Smooth muscle cell (in vitro differentiated cells): ENCODE data around the gene CDYL2. TPM values are rescaled to one million over a fixed set of nuclear protein-coding genes. Genes with fewer than 3 reads are reported as not detected.

Experiments
- DNase-seq: peaks from one replicate; lab custom pipeline; 2025; ENCODE audit not compliant: unreplicated experiment; lab: John Stamatoyannopoulos, UW
- H2AFZ ChIP-seq: fragments of 200-600 bp; sonication (generic); 2 replicates; pipeline ENCODE4 v1.6.0; 2016; ENCODE audit warnings: antibody characterized with exemption, low read depth, mild to moderate bottlenecking
- H3F3A ChIP-seq: fragments of 200-600 bp; sonication (generic); 2 replicates; pipeline ENCODE4 v1.6.0; 2017; ENCODE audit warnings: antibody characterized with exemption, low read depth
- H3K27ac ChIP-seq: fragments of 200-600 bp; sonication (generic); 2 replicates; pipeline ENCODE4 v1.5.1; 2016; ENCODE audit warnings: low read depth, mild to moderate bottlenecking
- H3K27me3 ChIP-seq: fragments of 200-600 bp; sonication (generic); 2 replicates; pipeline ENCODE4 v1.6.1; 2016; ENCODE audit warnings: low read depth, mild to moderate bottlenecking
- H3K36me3 ChIP-seq: fragments of 200-600 bp; sonication (generic); 2 replicates; pipeline ENCODE4 v1.5.1; 2016; ENCODE audit warnings: low read depth
- H3K4me1 ChIP-seq: fragments of 200-600 bp; sonication (generic); 2 replicates; pipeline ENCODE4 v1.5.1; 2016; ENCODE audit warnings: low read depth
- H3K4me2 ChIP-seq: fragments of 200-600 bp; sonication (generic); 2 replicates; pipeline ENCODE4 v1.6.0; 2016; ENCODE audit warnings: mild to moderate bottlenecking
- H3K4me3 ChIP-seq: fragments of 200-600 bp; sonication (generic); 2 replicates; pipeline ENCODE4 v1.5.1; 2016; ENCODE audit warnings: mild to moderate bottlenecking
- H3K79me2 ChIP-seq: fragments of 200-600 bp; sonication (generic); 2 replicates; pipeline ENCODE4 v1.6.0; 2016; ENCODE audit warnings: low read depth, mild to moderate bottlenecking
- H3K9ac ChIP-seq: fragments of 200-600 bp; sonication (generic); 2 replicates; pipeline ENCODE4 v1.6.0; 2016; ENCODE audit warnings: low read depth
- H3K9me3 ChIP-seq: fragments of 200-600 bp; sonication (generic); replicated peaks from 2 replicates; pipeline ENCODE4 v1.5.1; 2016; ENCODE audit warnings: low read depth
- H4K20me1 ChIP-seq: fragments of 200-600 bp; sonication (generic); 2 replicates; pipeline ENCODE4 v1.6.0; 2016; ENCODE audit warnings: low read depth
- WGBS: methylation state at CpG from one replicate; pipeline ENCODE4 v1.1.7; 2016; ENCODE audit warnings: low lambda C conversion rate; 5-methylcytosine and 5-hydroxymethylcytosine counted together
- polyA plus RNA-seq: library from polyadenylated mRNA; unstranded; fragments of >200 nt; fragmentation: Nextera tagmentation; extraction: Ambion mirVana; gene quantifications from 2 replicates; pipeline ENCODE4 v1.2.1, GENCODE V29; 2016
- total RNA-seq: library from RNA; depleted of rRNA; stranded (reverse); fragments of >200 nt; gene quantifications from 2 replicates; pipeline ENCODE4 v1.2.3, GENCODE V29; 2014
- TF ChIP-seq, protein P1 (sequence below): fragments of 200-600 bp; sonication (generic); IDR thresholded peaks from 2 replicates; pipeline ENCODE4 v1.5.1; 2017; ENCODE audit warnings: borderline replicate concordance, mild to moderate bottlenecking, antibody characterized with exemption; ENCODE audit not compliant: insufficient read depth, poor library complexity, severe bottlenecking

Gene CDYL2
- total and polyA plus RNA-seq, 2 experiments from 2014 or later: 2.0 to 2.9 TPM

DNA sequence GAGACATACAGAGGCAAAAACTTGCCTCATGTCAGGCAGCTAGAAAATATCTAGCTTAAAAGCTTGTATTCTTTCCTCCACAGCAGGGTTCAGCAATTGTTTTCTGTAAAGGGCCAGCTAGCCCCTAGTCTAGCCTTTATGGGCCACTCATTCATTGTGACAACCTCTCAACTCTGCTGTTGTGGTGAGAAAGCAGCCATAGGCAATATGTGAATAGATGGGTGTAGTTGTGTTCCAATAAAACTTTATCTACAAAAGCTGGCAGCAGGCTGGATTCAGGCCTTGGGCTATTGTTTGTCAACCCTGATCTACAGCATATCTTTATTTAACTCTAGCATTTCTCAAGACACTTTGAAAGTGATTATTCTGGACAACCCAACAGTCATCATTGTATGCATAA is 46.4 kb upstream of the CDYL2 start:
- no peak overlapping the region for H3K4me3 ChIP-seq
- no peaks in the 10 kb centered on the region for H3F3A ChIP-seq
- no peaks in the 10 kb centered on the region for H3K79me2 ChIP-seq
- H3K27me3 ChIP-seq: no peaks in the 10 kb centered on the region
- H3K27ac ChIP-seq: no peak overlapping the region
- no peaks in the 10 kb centered on the region for H3K36me3 ChIP-seq
- no peaks in the 10 kb centered on the region for H3K4me1 ChIP-seq
- no peak overlapping the region for H3K4me2 ChIP-seq
- no peaks in the 10 kb centered on the region for H4K20me1 ChIP-seq
- TF ChIP-seq, protein P1, sequence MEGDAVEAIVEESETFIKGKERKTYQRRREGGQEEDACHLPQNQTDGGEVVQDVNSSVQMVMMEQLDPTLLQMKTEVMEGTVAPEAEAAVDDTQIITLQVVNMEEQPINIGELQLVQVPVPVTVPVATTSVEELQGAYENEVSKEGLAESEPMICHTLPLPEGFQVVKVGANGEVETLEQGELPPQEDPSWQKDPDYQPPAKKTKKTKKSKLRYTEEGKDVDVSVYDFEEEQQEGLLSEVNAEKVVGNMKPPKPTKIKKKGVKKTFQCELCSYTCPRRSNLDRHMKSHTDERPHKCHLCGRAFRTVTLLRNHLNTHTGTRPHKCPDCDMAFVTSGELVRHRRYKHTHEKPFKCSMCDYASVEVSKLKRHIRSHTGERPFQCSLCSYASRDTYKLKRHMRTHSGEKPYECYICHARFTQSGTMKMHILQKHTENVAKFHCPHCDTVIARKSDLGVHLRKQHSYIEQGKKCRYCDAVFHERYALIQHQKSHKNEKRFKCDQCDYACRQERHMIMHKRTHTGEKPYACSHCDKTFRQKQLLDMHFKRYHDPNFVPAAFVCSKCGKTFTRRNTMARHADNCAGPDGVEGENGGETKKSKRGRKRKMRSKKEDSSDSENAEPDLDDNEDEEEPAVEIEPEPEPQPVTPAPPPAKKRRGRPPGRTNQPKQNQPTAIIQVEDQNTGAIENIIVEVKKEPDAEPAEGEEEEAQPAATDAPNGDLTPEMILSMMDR: no peak
- H3K9ac ChIP-seq: no peak overlapping the region
- H2AFZ ChIP-seq: no peak overlapping the region
- DNase-seq: no peak
- no peaks in the 10 kb centered on the region for H3K9me3 ChIP-seq

- Histone ChIP-seq H3K4me3 (no peak overlapping the region), H3F3A (no peaks in the 10 kb centered on the region), H3K36me3 (no peaks in the 10 kb centered on the region), H3K27me3 (no peaks in the 10 kb centered on the region), H4K20me1 (no peaks in the 10 kb centered on the region), H3K4me1 (no peaks in the 10 kb centered on the region), H2AFZ (no peak overlapping the region), H3K27ac (no peak overlapping the region), H3K4me2 (no peak overlapping the region), H3K9me3 (no peaks in the 10 kb centered on the region), H3K79me2 (no peaks in the 10 kb centered on the region), H3K9ac (no peak overlapping the region)
- 80% methylated on average over 1 of the region's 1 CpG for WGBS
- DNase-seq: no peak
- TF ChIP-seq, protein P1: no peak
Measured at GRCh38 chr16:80848862-80849261, 44.5 kb upstream of the CDYL2 start.

- TF ChIP-seq, protein P1: no peak
- no peak overlapping the region for H3K4me2 ChIP-seq
- WGBS: 66% methylated on average over 3 of the region's 3 CpGs
- H4K20me1 ChIP-seq: no peaks in the 10 kb centered on the region
- no peaks in the 10 kb centered on the region for H3K4me1 ChIP-seq
- H3K9ac ChIP-seq: no peak overlapping the region
- H2AFZ ChIP-seq: no peak overlapping the region
- H3K36me3 ChIP-seq: no peaks in the 10 kb centered on the region
- no peak for DNase-seq
- no peak overlapping the region for H3K27ac ChIP-seq
- no peaks in the 10 kb centered on the region for H3F3A ChIP-seq
- H3K4me3 ChIP-seq: no peak overlapping the region
- no peaks in the 10 kb centered on the region for H3K79me2 ChIP-seq
- no peaks in the 10 kb centered on the region for H3K27me3 ChIP-seq
- no peaks in the 10 kb centered on the region for H3K9me3 ChIP-seq
Measured at GRCh38 chr16:80846680-80847079, 42.3 kb upstream of the CDYL2 start.

- WGBS: 93% methylated on average over 8 of the region's 8 CpGs
- TF ChIP-seq, protein P1: no peak
- Histone ChIP-seq H3K9me3 (no peaks in the 10 kb centered on the region), H3K79me2 (no peaks in the 10 kb centered on the region), H3K4me2 (no peak overlapping the region), H3K27ac (no peak overlapping the region), H3K9ac (no peak overlapping the region), H4K20me1 (no peaks in the 10 kb centered on the region), H3K4me1 (no peaks in the 10 kb centered on the region), H3F3A (no peaks in the 10 kb centered on the region), H3K27me3 (no peaks in the 10 kb centered on the region), H3K36me3 (no peaks in the 10 kb centered on the region), H2AFZ (no peak overlapping the region), H3K4me3 (no peak overlapping the region)
- no peak for DNase-seq
Measured at GRCh38 chr16:80846275-80846674, 41.9 kb upstream of the CDYL2 start.
